Ramos (cell line): ENCODE data around the gene FGF3.

ENCODE experiments used
- in situ Hi-C: fragments of 300-500 bp; cut with MboI; formaldehyde crosslinking; loops from one replicate; pipeline ENCODE4 v1.14.3; 2022; ENCODE audit warnings: low sequenced_read_pairs; ENCODE audit not compliant: unreplicated experiment

FGF3 gene

DNA sequence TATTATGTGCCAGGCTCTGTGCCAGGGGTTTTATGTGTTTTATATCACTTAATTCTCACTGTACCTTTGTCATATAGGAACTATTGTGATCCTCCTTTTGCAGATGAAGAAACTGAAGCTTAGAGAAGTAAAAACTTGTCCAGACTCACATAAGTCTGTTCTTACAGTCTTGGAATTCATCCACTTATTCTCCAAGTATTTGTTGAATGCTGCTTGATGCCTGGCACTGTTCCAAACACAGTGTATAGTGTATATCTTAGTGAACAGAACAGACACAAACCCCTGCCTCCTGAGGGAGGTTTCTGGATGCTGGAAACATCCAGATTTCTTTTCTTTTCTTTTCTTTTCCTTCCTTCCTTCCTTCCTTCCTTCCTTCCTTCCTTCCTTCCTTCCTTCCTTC lies 29.0 kb upstream of the FGF3 start:
- in situ Hi-C loops = no loop called here

DNA sequence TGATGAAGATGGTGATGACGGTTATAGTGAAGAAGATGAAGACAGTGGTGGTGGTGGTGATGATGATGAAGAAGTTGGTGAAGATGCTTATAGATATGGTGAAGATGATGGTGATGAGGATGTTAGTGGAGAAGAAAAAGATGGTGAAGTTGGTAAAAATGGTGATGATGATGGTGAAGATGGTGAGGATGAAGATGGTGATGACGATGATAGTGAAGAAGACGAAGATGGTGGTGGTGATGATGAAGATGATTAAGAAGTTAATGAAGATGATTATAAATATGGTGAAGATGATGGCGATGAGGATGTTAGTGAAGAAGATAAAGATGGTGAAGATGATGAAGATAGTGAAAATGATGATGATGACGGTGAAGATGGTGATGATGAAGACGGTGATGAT lies 25.2 kb upstream of the FGF3 start:
- in situ Hi-C loops = no loop called here

DNA sequence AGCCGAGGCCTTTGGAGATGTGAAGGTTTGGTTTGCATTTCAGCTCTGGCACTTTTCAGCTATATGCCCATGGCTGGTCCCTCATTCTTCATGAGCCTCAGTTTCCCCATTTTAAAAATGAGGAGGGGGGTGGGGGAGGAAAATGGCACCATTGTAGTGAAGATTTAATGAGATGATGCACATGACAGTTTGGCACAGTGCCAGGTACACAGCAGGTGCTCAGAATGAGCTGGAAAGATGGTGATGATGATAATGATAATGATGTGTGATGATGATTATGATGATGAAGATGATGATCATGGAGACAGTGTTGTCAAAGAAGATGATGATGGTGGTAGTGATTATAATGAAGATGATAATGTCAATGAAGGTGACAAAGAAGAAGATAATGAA lies 24.3 kb upstream of the FGF3 start:
- in situ Hi-C loops = no loop called here

DNA sequence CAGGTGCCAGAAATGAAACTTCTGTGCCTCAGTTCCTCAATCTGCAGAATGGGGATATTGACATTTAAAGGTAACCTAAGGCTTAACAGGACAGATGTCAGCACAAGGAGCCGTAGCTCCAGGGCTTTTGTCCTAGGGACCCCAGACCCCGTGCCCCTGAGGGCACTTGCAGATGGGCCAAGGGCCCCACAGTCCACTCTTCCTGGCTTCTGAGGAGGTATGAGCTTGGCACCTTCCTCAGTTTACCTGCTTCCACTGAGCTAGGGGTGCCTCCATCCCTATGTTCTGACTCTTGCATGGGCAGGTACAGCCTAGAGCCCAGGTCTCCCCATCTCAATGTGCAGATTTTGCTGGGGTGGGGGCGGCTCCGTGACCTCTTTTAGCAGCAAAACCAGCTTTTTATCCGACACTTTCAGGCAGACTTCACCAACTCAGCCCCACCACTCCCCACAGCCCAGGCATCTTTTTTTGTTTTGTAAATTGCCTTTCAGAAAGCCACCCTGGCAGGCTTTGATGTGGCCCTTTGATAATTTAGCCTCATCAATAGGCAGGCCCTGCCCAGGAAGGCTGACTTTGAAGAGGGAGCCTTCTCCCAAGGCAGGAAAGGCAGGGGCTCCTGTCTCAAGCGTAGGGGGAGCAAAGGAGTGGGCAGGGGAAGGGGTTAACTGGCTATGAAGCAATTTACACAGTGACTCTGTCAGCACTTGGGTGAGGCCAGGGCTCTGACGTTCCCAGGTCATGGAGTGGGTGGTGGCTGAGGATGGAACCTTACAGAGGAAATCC lies 23.7 kb upstream of the FGF3 start:
- in situ Hi-C loops = no loop called here

DNA sequence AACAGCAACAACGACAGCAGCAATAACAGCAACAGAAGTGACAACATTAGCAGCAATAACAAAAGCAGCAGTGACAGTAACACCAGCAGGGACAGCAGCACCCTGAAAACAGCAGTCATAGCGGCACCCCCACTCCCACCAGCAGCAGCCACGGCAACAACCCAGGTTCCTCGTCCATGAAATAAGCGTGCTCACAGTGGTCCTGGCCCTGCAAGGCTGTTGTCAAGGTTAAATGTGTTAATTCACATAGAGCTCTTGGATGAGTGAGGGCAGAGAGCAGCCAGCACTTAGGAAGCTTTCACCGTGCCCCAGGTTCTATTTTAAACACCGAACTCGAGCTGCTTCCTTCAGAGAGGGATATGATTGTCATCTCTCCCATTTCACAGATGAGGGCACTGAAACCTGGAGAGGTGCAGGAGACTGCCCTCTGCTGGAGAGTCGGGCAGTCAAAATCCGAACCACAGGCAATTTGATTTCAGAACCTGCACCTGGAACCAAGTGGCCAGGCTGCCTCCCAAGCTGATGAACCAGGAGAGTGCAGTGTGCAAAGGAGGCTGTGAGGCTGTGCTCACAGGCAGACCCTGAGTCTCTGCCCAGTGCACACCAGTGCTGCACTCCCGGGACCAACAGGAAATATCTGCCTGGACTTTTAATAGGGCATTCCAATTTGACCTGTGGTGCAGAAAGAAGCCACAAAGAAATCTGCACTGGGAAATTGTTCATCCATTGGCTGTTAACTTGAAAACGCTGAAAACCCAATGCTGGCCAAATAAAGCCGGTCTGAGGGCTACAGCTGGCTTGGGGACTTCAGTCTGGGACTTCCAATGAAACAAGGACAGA lies 22.9 kb upstream of the FGF3 start:
- in situ Hi-C loops = no loop called here

DNA sequence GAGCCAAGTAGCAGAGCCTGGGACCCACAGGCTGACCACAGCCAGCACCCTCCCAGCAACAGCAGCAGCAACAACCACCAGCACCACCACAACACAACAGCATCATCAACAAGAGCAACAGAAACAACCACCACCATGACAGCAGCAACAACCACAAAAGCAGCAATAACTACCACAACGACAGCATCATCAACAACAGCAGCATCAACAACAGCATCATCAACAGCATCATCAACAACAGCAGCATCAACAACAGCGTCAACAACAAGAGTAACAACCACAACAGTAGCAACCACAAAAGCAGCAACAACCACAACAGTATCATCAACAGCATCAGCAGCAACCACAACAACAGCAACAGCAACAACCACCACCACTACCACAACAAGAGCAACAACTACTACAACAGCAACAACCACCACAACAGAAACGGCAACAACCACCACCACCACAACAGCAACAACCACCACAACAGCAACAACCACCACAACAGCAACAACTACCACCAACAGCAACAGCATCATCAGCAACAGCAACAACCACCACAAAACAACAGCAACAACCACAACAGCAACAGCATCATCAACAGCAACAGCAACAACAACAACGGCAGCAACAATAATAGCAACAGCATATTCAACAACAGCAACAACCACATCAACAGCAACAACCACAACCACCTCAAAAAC lies 22.1 kb upstream of the FGF3 start:
- in situ Hi-C loops = no loop called here

DNA sequence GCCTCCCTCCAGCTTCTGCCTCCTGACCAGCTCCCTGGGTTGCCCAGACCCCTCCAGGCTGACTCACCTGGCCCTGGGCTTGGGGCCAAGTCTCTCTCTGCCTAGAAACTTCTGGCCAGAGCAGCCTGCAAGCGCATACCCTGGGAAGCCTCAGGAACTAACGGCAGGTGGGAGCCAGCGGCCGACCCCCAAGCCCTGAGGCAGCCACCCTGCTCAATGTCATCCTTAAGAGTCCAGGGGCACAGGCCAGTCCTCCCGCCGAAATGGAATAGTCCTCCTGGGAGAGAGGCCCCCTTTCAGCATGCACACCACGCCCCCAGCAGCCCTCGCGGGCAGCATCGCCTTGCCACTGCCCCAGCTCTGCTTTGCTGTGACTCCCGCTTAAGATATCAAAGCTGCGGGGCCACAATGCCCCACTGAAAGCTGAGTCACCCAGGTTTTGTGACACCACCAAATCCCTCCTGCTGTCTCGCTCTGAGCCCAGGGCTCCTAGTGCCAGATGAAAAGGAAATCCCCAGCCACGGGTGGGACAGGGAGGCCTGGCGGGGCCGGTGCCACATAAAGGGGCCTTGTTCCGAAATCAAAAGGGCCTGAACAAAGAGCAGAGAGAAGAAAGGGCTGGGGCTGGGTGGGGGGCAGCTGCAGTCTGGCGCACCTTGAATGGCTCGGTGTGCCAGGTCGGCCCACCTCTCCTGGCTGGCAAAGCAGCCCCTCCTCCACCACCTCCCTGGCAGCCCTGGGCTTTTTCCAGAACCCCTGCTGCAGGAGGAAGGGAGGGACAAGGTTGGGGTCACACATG lies 21.4 kb upstream of the FGF3 start:
- in situ Hi-C loops = no loop called here

DNA sequence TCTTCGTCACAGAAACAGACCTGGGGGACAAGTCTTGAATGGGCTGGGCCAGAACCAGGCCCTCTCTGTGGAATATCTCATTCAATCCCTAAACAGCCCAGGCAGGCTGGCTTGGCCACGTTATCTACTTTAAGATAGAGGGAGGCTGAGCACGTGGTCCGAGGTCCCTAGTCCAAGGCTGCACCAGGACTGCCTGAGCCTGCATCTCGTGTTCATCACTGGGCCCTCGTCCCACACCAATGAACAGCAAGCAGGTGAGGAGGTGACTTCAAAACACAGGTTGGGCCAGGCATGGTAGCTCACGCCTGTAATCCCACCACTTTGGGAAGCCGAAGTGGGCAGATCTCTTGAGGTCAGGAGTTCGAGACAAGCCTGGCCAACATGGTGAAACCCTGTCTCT lies 20.3 kb upstream of the FGF3 start:
- in situ Hi-C loops = no loop called here

DNA sequence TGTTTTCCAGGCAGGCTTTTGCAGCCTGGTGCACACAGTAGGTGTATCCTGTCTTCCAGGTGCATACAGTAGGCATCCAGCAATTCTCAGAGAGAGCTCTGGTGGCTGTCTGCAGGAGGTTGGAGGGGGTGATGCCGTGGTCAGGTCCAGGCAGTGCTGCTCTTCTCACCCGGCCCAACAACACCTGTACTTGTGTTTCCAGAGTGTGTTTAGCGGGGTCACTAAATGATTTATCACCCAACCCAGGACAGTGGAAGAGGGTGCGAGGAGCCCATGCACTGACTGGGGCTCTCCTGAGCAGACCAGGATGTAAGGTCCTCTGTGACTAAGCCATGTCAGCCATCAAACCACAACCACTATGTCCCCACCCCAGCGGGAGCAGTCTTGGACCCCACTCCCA lies 18.6 kb upstream of the FGF3 start:
- in situ Hi-C loops = no loop called here

DNA sequence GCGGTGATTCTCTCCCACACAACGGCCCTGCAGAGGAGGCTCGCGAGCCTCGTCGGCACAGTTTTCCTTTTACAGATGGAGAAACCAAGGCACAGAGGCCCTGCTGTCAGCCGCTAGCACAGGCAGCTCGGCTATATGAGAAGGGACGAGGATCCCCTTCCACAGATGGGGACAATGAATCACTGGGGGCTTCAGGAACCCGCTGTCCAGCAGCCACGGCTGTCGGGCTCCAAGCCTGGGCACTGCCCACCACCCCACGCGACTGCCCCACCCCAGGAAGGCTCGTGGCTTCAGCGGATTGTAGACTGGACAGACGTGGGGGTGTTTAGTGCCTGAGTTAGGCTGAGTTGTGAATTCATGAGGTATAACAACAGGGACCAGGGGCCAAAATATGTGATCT lies 17.2 kb upstream of the FGF3 start:
- in situ Hi-C loops = no loop called here

DNA sequence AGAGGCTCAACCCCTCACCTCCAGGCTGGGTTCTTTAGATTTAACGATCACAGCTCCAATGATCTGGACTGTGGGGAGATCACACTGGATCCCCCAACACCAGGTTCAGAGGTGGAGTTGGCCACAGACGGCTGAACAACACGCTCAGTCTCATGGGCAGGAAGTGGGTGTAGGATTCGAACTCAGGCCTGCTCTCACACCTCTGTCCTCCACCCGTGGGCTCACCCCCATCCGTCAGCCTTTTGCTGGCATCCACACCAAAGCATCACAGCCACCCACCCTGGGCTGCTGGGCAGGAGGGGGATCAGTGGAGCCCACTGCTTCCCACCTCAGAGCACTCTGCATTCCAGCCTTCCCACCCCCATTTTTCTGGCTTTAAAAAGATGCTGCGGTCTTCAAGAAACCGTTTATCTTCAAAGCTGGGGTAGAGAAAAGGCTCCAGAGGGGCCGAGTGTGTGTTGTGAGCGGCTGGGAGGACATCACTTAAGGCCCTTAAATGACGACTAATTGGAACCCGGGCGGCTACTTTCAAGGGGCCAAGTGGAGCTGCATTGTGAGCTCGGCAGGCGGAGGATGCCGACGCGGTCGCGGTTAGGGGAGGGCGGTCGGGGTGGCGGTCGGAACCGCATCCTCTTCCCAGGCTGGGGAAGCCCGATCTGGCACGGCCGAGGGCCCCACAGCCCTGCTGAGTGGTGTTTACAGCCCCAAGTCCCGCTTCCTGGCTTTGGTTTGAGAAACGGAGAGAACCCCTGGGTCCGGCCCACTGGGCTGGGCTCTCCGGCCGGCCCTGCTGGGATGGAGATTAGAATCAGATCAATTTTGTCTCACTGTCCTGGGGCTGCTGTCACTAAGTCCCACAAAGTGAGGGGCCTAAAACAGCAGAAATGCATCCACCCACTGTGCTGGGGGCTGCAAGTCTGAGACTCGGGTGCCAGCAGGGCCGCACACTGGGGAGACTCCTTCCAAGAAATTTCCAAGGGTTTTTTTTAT lies 15.9 kb upstream of the FGF3 start:
- in situ Hi-C loops = no loop called here

DNA sequence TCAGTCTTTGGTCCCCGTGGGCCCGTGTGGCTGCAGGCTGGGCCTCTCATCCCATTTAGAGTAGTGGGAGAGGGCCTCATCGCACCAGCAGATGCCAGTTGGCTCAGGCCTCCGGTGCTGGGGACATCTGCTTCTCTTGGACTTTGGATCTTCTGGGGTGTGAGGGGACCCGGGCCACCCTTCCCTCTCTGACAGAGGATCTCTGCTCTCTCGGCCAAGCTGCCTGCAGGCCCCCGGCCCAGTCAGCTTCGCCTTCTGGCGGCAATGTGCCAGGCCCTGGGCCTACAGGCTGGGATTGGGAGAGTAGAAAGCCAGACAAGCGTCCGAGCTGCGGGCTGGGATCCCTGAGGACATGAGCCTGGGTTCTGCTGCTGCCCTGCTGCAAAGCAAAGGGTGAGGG lies 15.0 kb upstream of the FGF3 start:
- in situ Hi-C loops = no loop called here

DNA sequence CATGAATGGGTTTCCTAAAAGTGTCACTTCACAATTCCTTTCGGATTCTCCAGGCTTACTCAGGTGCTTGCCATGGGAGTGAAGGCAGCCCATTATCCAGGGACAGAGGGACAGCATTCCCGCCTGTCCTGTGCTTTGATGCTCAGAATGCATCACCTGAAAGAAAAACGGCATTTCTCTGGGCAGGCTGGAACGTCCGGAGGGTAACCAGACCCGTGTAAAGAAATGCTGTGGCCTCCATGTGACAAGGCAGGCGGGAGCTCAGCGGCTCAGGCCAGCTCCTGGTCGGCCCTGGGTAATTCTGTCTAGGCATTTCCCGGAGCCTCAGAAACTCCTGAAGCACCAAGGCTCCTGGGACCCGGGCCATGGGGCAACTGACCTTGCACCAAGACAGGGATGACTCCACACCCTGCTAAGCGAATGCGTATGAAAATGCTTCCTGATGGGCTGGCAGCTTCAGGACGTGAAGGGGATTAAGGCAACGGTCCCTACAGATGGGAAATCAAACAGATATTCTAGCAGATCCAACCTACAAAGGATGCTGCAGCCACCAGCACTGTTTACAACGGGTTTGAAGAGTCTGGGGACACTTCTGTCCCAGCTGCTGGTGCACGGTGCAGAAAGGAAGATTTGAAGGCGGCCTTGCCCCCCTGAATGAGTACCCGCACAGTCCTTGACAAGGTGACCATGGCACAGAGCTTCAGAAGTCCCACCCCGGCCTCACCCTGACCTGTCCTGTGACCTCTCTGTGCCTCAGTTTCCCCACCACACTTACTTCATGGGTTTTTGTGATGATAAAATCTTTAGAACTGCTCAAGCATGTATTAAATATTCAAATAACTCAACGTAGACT lies 13.6 kb upstream of the FGF3 start:
- in situ Hi-C loops = no loop called here

DNA sequence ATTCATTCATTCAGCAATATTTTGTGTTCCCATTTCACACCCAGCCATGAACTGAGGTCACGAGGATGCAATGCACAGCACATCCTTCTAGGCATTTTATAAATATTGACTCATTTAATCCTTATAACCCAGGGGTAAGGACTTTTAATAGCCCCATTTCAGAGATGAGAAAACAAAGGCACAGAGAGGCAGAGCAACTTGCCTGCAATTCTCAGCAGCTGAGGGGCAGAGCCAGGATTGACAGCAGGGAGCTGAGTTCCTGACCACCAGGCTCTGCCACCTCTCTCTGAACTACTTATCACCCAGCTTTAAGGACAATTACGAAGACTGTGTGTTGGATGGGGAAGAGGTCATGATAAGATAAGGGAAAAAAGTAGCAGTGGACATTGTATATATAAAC lies 12.8 kb upstream of the FGF3 start:
- in situ Hi-C loops = no loop called here

DNA sequence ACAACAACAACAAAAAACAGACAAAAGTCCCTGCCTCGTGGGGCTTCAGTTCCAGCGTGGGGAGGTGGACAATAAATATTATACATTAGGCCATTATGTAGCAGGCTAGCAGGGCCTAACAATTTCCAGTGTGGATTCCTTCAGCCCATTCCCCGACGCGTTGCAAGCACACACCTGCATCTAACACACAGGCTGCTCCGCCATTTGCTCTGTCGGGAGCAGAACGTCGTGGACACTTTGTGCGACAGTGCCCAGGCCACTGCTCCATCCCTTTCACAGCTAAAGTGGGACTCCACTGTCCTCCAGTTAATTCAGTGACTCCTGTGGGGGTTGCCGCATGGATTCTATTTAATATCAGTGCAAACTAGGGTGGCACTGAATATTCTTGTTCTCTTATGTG lies 10.9 kb upstream of the FGF3 start:
- in situ Hi-C loops = no loop called here

DNA sequence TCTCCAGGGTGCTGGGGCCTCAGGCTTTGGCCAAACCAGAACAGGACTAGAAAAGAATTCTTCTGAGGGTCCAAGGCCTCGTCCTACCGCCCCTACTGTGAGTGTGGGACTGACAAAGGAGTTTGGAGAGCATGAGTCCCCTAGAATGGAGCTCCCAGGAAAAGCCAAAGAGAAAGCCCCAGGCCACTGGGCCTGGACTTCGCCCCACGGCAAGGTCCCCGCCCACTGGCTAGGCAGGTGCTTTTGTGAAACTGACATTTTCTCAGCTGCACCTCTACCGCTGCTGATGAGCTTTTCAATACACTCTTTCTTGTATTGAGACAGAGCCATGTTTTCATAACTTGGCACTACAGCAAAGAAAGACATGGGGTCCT lies 9.7 kb upstream of the FGF3 start:
- in situ Hi-C loops = no loop called here

DNA sequence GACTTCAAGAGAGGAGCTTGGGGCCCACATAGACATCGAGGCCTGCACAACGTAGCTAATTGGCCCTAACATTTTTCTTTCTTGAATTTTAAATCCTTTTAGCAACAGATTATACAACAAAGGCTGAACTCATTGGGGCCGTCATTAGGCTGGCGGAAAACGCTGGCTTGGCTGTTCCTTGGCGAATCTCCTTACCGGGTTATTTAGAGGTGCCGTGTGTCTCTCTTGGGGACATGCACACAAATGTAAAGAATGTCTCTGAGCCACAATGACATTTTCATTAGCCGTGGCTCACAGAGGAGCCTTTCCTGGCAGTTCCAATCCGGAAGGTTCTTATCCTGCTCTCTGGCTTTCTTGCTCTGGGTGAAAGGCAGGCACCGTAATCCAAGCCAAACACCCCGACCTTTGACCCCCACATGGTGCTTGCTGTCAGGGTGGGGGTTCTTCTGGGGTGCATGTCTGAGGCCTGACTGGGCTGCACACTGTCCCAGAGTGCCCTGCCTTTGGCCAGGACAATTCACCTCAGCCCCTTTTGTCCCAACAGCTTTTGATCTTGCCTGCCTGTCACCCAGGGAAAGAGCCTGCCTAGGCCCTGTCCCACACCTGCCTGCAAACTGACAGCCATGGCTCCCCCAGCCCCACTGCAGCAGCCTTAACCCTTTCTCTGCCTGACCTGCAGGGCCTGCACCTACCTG lies 9.2 kb upstream of the FGF3 start:
- in situ Hi-C loops = no loop called here

DNA sequence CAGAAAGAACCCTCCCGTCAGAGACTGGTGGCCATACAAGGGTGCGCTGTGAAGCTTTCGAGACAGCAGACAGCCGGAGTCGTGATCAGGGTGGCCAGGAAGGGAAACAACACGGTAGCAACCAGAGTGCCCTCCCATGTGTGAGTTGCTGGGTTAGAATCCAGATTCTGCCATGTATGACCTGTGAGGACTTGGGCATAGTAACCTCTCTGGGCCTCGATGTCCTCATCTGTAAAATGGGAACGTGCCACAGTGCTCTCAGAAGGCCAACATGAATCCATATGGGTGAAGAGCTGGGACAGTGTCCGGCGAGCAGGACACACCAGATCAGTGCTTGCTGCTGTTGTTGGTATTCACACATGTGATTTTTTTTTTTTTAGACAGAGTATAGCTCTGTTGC lies 7.6 kb upstream of the FGF3 start:
- in situ Hi-C loops = no loop called here
